T follicular helper cell (primary cell): Measurements from ENCODE around the gene CLIP2.

ENCODE experiments used
- DNase-seq: peaks from one replicate; pipeline ENCODE4 v3.0.0-alpha.2; 2020; ENCODE audit warnings: low read depth

CLIP2 gene

GRCh38 chr7:74271742-74272141 lies 17.5 kb upstream of the CLIP2 start:
- no peak for DNase-seq

GRCh38 chr7:74272305-74273038 lies 16.7 kb upstream of the CLIP2 start:
- DNase-seq: no peak

- DNase-seq: no peak
Observed at GRCh38 chr7:74275401-74275881, 13.8 kb upstream of the CLIP2 start.

- DNase-seq: no peak
Observed at GRCh38 chr7:74277636-74278035, 11.6 kb upstream of the CLIP2 start.

GRCh38 chr7:74280985-74281384 lies 8.2 kb upstream of the CLIP2 start:
- no peak for DNase-seq

- DNase-seq: no peak
Observed at GRCh38 chr7:74282748-74283459, 6.3 kb upstream of the CLIP2 start.

- DNase-seq: no peak
Observed at GRCh38 chr7:74283858-74284447, 5.3 kb upstream of the CLIP2 start.

- no peak for DNase-seq
Observed at GRCh38 chr7:74284781-74285259, 4.4 kb upstream of the CLIP2 start.

GRCh38 chr7:74286131-74286530 lies 3.1 kb upstream of the CLIP2 start:
- DNase-seq: no peak

- no peak for DNase-seq
Observed at GRCh38 chr7:74287303-74288033, 1.7 kb upstream of the CLIP2 start.

GRCh38 chr7:74288034-74288881 lies 949 bp upstream of the CLIP2 start:
- DNase-seq: no peak

GRCh38 chr7:74289659-74290552 lies 699 bp downstream of the CLIP2 start:
- DNase-seq: no peak

GRCh38 chr7:74290553-74290950 lies 1.3 kb downstream of the CLIP2 start:
- DNase-seq: no peak

- DNase-seq: no peak
Observed at GRCh38 chr7:74290981-74291441, 1.8 kb downstream of the CLIP2 start.

- no peak for DNase-seq
Observed at GRCh38 chr7:74291535-74291934, 2.3 kb downstream of the CLIP2 start.

- no peak for DNase-seq
Observed at GRCh38 chr7:74292757-74293576, 3.8 kb downstream of the CLIP2 start.

- DNase-seq: no peak
Observed at GRCh38 chr7:74293577-74293908, 4.3 kb downstream of the CLIP2 start.

- no peak for DNase-seq
Observed at GRCh38 chr7:74294191-74294998, 5.2 kb downstream of the CLIP2 start.
